Duodenal mucosa (tissue), 2 donors: ENCODE measurements around the gene RBBP8.

Experiments
- H3K27ac ChIP-seq: one replicate; pipeline ENCODE4 v1.7.0; 2013; ENCODE audit warnings: low read depth, low read length
- H3K27me3 ChIP-seq, 2 donors: one replicate each; pipeline ENCODE4 v1.7.0; 2013; ENCODE audit warnings: low read length in 2 of 2, control low read depth in 1 of 2; ENCODE audit not compliant: insufficient read depth in 2 of 2, control insufficient read depth in 1 of 2
- H3K36me3 ChIP-seq, 2 donors: one replicate each; pipeline ENCODE4 v1.7.0; 2013; ENCODE audit warnings: low read length in 2 of 2, control low read depth in 1 of 2; ENCODE audit not compliant: insufficient read depth in 2 of 2, control insufficient read depth in 1 of 2
- H3K4me1 ChIP-seq, 2 donors: one replicate each; pipeline ENCODE4 v1.7.0; 2013; ENCODE audit warnings: low read length in 2 of 2, control low read depth in 1 of 2; ENCODE audit not compliant: insufficient read depth in 2 of 2, control insufficient read depth in 1 of 2
- H3K4me3 ChIP-seq, 2 donors: one replicate each; pipeline ENCODE4 v1.7.0; 2013; ENCODE audit warnings: low read length in 2 of 2, low read depth in 1 of 2
- H3K9ac ChIP-seq, 2 donors: one replicate each; pipeline ENCODE4 v1.7.0; 2013; ENCODE audit warnings: low read length in 2 of 2, low read depth in 1 of 2
- H3K9me3 ChIP-seq, 2 donors: one replicate each; pipeline ENCODE4 v1.7.0; 2013; ENCODE audit warnings: low read length in 2 of 2, control low read depth in 1 of 2; ENCODE audit not compliant: control insufficient read depth in 1 of 2

The RBBP8 gene

GRCh38 chr18:23067236-23067635 is 134.1 kb downstream of the RBBP8 start:
- Histone ChIP-seq H3K9me3 (no peaks in the 10 kb centered on the region), H3K36me3 (no peaks in the 10 kb centered on the region), H3K4me1 (peaks cover 8 to 19% of the 10 kb centered on the region in 2 donors), H3K4me3 (no peak overlapping the region), H3K9ac (no peak overlapping the region), H3K27ac (no peak overlapping the region), H3K27me3 (no peaks in the 10 kb centered on the region)

DNA sequence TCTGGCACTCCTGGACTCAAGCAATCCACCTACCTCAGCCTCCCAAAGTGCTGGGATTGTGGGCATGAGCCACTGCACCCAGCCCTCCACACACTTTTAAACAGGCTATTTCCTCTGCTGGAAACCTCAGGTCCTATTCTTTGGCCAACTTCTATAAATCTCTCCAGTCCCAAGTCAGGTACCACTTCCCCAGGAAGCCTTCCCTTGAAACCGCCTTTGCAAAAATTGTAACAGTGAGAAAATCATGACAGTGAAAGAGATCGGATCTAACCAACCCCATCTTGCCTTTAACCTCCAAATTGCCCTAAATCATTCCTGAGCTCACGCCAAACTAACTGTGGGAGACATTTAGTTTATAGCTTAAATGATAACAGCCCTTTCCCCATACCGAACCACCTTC is 134.9 kb downstream of the RBBP8 start:
- Histone ChIP-seq H3K9me3 (no peaks in the 10 kb centered on the region), H3K9ac (no peak overlapping the region), H3K36me3 (no peaks in the 10 kb centered on the region), H3K4me3 (no peak overlapping the region), H3K27me3 (no peaks in the 10 kb centered on the region), H3K27ac (no peak overlapping the region), H3K4me1 (peaks cover 8 to 19% of the 10 kb centered on the region in 2 donors)

GRCh38 chr18:23068570-23069310 is 135.6 kb downstream of the RBBP8 start:
- H3K9ac ChIP-seq = no peak overlapping the region
- H3K9me3 ChIP-seq = no peaks in the 10 kb centered on the region
- H3K27me3 ChIP-seq = no peaks in the 10 kb centered on the region
- H3K4me3 ChIP-seq = no peak overlapping the region
- no peak overlapping the region for H3K27ac ChIP-seq
- H3K4me1 ChIP-seq = peaks cover 8 to 19% of the 10 kb centered on the region in 2 donors
- H3K36me3 ChIP-seq = no peaks in the 10 kb centered on the region

- Histone ChIP-seq H3K4me3 (no peak overlapping the region), H3K36me3 (no peaks in the 10 kb centered on the region), H3K27ac (no peak overlapping the region), H3K27me3 (no peaks in the 10 kb centered on the region), H3K9ac (no peak overlapping the region), H3K9me3 (no peaks in the 10 kb centered on the region), H3K4me1 (peaks cover 8 to 19% of the 10 kb centered on the region in 2 donors)
Observed at GRCh38 chr18:23069481-23069880, 136.4 kb downstream of the RBBP8 start.

DNA sequence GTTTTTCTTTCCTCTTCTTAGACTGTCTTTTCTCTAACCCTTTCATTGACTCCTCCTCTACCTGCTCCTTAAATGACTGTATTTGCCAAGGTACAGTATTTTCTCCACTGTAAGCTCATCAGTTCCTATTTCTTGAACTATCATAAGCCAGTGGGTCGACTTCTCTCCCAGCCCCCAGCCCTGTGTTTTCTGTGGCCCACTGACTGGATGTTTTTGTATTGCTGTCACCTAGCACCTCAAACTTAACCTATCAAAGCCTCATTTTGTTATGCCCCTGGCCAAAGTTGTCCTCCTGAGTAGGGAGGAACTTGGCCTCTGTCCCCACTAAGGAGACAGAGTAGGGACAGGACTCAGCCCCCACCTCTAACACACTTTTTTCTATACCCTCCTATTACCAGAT is 136.8 kb downstream of the RBBP8 start:
- Histone ChIP-seq H3K4me3 (no peak overlapping the region), H3K36me3 (no peaks in the 10 kb centered on the region), H3K9ac (no peak overlapping the region), H3K9me3 (no peaks in the 10 kb centered on the region), H3K27ac (no peak overlapping the region), H3K27me3 (no peaks in the 10 kb centered on the region), H3K4me1 (peaks cover 8 to 19% of the 10 kb centered on the region in 2 donors)

DNA sequence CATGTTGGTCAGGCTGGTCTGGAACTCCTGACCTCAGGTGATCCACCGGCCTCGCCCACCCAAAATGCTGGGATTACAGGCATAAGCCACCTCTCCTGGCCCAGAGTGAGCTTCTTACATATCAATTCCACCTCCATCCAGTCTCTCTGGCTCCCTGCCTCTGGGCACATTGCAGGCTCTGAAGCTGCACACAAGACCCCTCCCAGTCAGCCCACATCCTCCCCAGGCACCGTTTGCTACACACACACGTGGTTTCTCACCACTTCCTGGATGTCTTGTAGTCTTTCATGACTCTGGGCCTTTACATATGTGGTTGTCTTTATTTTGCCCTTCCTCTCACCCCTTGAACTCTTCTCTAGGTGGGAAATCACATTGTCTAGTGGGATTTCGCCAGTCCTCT is 138.2 kb downstream of the RBBP8 start:
- H3K9me3 ChIP-seq = no peaks in the 10 kb centered on the region
- no peaks in the 10 kb centered on the region for H3K36me3 ChIP-seq
- no peak overlapping the region for H3K4me3 ChIP-seq
- H3K4me1 ChIP-seq = peaks cover 8 to 19% of the 10 kb centered on the region in 2 donors
- no peaks in the 10 kb centered on the region for H3K27me3 ChIP-seq
- H3K9ac ChIP-seq = no peak overlapping the region
- H3K27ac ChIP-seq = no peak overlapping the region

GRCh38 chr18:23072079-23072478 is 139.0 kb downstream of the RBBP8 start:
- H3K27ac ChIP-seq = no peak overlapping the region
- no peaks in the 10 kb centered on the region for H3K27me3 ChIP-seq
- H3K9me3 ChIP-seq = no peaks in the 10 kb centered on the region
- H3K4me1 ChIP-seq = peaks cover 8 to 19% of the 10 kb centered on the region in 2 donors
- H3K36me3 ChIP-seq = no peaks in the 10 kb centered on the region
- no peak overlapping the region for H3K4me3 ChIP-seq
- no peak overlapping the region for H3K9ac ChIP-seq

GRCh38 chr18:23073996-23074606 is 141.0 kb downstream of the RBBP8 start:
- Histone ChIP-seq H3K27me3 (no peaks in the 10 kb centered on the region), H3K4me3 (no peak overlapping the region), H3K4me1 (peaks cover 8 to 21% of the 10 kb centered on the region in 2 donors), H3K9ac (no peak overlapping the region), H3K36me3 (no peaks in the 10 kb centered on the region), H3K27ac (no peak overlapping the region), H3K9me3 (no peaks in the 10 kb centered on the region)
